ENCODE results near the gene GSTM3.
"Not testable (repeated sequence)": the region's sequence is repeated elsewhere in the genome, so short reads cannot be mapped to it uniquely, and the experiment has no call there.

Gene GSTM3

DNA sequence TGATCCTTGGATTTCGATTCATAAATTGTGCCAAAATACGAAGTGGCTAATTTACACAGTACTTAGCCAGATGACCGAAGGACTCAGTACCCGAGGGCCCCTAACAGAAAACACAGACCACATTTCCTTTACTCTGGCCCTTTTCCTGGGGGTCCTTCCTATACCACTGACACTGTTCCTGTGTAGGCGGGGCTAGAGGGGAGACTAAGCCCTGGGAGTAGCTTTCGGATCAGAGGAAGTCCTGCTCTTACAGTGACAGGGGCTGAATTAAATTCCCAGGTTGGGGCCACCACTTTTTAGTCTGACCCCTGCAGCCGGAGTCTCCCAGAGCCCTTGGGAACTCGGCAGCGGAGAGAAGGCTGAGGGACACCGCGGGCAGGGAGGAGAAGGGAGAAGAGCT lies 53.7 kb downstream of the GSTM3 start:
- DNase-seq; in situ Hi-C loops (cut with MboI; ENCODE audit: low pct_unique_long_range_greater_than_20kb, low sequenced_read_pairs): not testable (repeated sequence)

DNA sequence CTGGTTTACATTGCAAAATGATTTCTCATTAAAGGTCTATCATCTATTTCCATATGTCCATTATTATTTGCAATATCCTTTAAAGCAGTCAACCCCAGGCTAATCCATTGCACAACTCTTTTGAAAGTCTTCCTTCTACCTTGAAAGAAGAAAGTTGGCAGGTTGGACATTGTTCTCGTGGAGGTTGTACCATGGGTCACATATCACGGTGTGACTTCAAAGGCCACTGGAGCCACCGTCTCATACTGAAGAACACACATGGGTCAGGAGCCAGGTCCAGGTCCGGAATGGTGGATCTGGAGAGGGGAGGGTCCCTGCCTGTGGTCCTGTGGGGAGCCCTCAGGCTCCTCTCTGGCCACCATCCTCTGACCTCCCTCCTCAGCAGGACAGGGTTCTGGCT lies 54.9 kb downstream of the GSTM3 start:
- in situ Hi-C loops (cut with MboI; ENCODE audit: low pct_unique_long_range_greater_than_20kb, low sequenced_read_pairs); DNase-seq: not testable (repeated sequence)

DNA sequence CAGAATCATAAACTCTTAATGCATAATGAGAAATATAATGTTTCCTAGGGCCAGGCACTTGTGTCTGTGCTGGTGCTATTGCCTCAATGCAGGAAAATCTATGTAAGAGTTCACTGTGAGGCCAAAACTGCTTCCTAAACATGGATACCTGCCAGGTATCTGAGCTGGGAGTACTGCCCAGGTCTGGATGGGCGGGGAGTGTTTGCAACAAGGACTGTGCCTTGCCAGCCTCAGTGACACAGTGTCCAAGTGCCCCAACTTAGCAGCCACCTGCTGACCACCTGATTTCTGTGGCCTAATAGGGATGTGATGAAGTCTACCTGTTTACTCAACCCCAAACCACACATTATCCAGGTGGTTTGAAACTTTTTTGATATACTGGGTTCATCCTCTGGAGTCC lies 55.4 kb downstream of the GSTM3 start:
- DNase-seq; in situ Hi-C loops (cut with MboI; ENCODE audit: low pct_unique_long_range_greater_than_20kb, low sequenced_read_pairs): not testable (repeated sequence)

DNA sequence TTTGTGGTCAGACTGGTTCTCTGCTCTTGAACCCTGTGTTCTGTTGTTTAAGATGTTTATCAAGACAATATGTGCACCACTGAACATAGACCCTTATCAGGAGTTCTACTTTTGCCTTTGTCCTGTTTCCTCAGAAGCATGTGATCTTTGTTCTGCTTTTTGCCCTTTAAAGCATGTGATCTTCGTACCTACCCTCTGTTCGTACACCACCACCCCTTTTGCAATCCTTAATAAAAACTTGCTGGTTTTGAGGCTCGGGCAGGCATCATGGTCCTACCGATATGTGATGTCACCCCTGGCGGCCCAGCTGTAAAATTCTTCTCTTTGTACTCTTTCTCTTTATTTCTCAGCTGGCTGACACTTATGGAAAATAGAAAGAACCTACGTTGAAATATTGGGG lies 56.1 kb downstream of the GSTM3 start:
- in situ Hi-C loops (cut with MboI; ENCODE audit: low pct_unique_long_range_greater_than_20kb, low sequenced_read_pairs); DNase-seq: not testable (repeated sequence)
